T-helper 2 cell treated with Interferon-gamma antibody and Interleukin-4, amounts not matched to agents 5 μg/mL and 100 μg/mL, for 36 hours (primary cell): ENCODE measurements around the gene CHST11.

Experiments
- DNase-seq: peaks from one replicate; pipeline ENCODE4 v3.0.0; 2021; ENCODE audit warnings: low spot score
- H3K27ac Mint-ChIP-seq: one replicate; pipeline ENCODE4 v1.8.0; 2021; ENCODE audit warnings: mild to moderate bottlenecking, mixed read lengths
- H3K27me3 Mint-ChIP-seq: one replicate; pipeline ENCODE4 v1.8.0; 2021; ENCODE audit warnings: low read depth, mixed read lengths
- H3K36me3 Mint-ChIP-seq: one replicate; pipeline ENCODE4 v1.8.0; 2021; ENCODE audit warnings: low read depth, mixed read lengths
- H3K4me1 Mint-ChIP-seq: one replicate; pipeline ENCODE4 v1.8.0; 2021; ENCODE audit warnings: low read depth, mixed read lengths
- H3K4me3 Mint-ChIP-seq: one replicate; pipeline ENCODE4 v1.8.0; 2022; ENCODE audit warnings: mild to moderate bottlenecking, moderate library complexity, mixed read lengths
- H3K9me3 Mint-ChIP-seq: one replicate; pipeline ENCODE4 v1.8.0; 2021; ENCODE audit warnings: mixed read lengths

CHST11 gene

DNA sequence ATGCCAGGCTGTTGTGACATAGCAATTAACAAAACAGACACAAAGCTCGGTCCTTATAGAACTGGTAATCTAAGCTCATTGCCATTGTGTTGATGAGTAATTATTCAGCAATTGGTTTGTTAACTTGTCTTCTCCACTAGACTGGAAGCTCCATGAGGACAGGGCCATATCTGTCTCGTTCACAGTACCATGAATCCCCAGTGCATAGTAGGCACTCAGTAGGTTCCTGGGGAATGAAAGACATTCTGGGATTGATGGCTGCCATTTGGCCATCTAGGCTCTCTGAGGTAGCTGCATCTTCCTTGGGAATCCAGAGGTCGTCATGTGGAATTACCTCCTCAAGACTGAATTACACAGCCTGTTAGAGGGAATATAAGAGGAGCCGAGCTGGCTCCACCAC, 177.3 kb downstream of the CHST11 start:
- no peaks in the 10 kb centered on the region for H3K9me3 Mint-ChIP-seq
- peak overlapping the region; percentile 9 for H3K27ac Mint-ChIP-seq
- H3K4me3 Mint-ChIP-seq: no peak overlapping the region
- H3K4me1 Mint-ChIP-seq: peaks cover 25% of the 10 kb centered on the region
- DNase-seq: no peak
- no peaks in the 10 kb centered on the region for H3K27me3 Mint-ChIP-seq
- H3K36me3 Mint-ChIP-seq: peaks cover 31% of the 10 kb centered on the region

DNA sequence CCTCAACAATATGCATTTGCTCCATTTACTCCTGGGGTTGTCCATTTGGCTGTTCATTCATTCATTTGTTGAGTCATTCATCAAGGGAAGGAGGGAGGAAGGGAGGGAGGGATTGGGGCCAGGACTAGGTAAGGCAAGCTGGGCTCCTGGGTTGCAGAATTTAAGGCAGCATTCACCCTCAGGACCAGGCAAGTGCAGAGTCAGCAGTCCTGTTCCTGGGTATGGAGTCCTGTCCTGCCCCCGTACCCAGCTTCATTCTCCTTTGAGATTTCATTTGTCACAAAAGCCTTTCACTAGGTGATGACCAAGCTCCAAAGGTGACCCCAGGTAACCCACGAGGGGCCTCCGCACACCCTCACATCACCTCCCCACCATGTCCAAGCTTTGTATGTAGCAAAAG, 178.1 kb downstream of the CHST11 start:
- H3K9me3 Mint-ChIP-seq: peaks cover 7% of the 10 kb centered on the region
- H3K4me3 Mint-ChIP-seq: no peak overlapping the region
- peaks cover 39% of the 10 kb centered on the region for H3K36me3 Mint-ChIP-seq
- no peak for DNase-seq
- H3K4me1 Mint-ChIP-seq: peaks cover 31% of the 10 kb centered on the region
- no peaks in the 10 kb centered on the region for H3K27me3 Mint-ChIP-seq
- H3K27ac Mint-ChIP-seq: no peak overlapping the region

DNA sequence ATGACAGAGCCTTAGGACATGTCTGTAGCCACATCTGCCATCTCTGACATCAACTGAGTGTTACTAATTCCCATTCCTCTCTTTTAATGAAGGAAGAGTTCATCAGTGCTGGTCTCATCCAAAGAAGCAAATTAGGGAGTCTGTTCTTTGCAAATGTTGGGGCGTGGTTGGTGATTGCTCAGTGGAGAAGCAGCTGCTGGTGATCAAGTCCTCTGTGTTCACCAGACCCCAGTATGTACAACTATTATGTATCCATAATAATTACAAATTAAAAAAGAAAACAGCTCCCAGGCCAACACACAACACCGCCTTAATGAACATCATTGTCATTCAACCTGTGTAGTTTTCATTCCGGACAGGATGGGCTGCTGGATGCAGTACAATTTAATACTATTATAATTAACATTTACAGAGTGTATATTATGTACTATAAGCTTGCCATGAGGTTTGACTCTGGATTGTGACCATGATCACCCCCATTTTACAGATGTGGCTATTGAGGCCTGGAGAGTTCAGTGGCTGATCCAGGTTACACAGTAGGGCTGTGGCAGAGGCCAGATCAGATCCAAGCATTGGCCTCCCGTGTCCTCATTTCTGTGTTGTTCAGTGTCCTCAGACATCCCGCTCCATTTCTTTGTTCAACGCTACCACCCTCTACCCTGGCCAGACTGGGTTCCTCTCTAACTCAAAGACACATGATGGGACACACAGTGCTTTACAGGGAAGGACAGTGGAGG, 179.0 kb downstream of the CHST11 start:
- H3K27me3 Mint-ChIP-seq: no peaks in the 10 kb centered on the region
- no peak overlapping the region for H3K4me3 Mint-ChIP-seq
- no peak overlapping the region for H3K27ac Mint-ChIP-seq
- H3K36me3 Mint-ChIP-seq: peaks cover 42% of the 10 kb centered on the region
- DNase-seq: no peak
- H3K4me1 Mint-ChIP-seq: peaks cover 31% of the 10 kb centered on the region
- peaks cover 14% of the 10 kb centered on the region for H3K9me3 Mint-ChIP-seq

DNA sequence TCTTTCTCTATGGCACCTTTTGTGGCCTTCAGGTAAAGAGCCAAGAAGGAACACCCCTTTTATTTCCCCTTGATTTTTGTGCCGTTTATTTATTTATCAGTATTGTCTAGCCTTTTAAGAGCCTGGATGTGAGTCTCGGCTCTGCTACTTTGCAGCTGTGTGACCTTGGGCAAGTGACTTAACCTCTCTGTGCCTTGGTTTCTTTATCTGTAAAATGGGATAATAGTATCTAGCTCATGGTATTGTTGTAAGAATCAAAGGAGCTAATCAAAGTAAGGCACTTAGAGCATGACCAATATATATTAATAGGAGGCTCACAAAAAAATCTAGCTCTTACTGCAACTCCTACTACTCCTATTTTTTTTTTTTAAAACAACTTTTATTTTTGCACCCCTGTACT, 179.7 kb downstream of the CHST11 start:
- Mint-ChIP-seq H3K4me3 (no peak overlapping the region), H3K36me3 (peaks cover 43% of the 10 kb centered on the region), H3K27ac (no peak overlapping the region), H3K9me3 (peaks cover 14% of the 10 kb centered on the region), H3K27me3 (no peaks in the 10 kb centered on the region), H3K4me1 (peaks cover 31% of the 10 kb centered on the region)
- DNase-seq: no peak

- H3K4me1 Mint-ChIP-seq: peaks cover 28% of the 10 kb centered on the region
- no peak overlapping the region for H3K27ac Mint-ChIP-seq
- peaks cover 14% of the 10 kb centered on the region for H3K9me3 Mint-ChIP-seq
Observed at GRCh38 chr12:104637604-104638003, 180.9 kb downstream of the CHST11 start.

GRCh38 chr12:104638218-104638850, 181.6 kb downstream of the CHST11 start:
- Mint-ChIP-seq H3K27me3 (no peaks in the 10 kb centered on the region), H3K9me3 (peaks cover 14% of the 10 kb centered on the region), H3K4me3 (no peak overlapping the region), H3K27ac (no peak overlapping the region), H3K36me3 (peaks cover 44% of the 10 kb centered on the region), H3K4me1 (peaks cover 27% of the 10 kb centered on the region)
- no peak for DNase-seq

More at GRCh38 chr12:104637604-104638003, 180.9 kb downstream of the CHST11 start:
- no peaks in the 10 kb centered on the region for H3K27me3 Mint-ChIP-seq
- H3K4me3 Mint-ChIP-seq: no peak overlapping the region
- peaks cover 45% of the 10 kb centered on the region for H3K36me3 Mint-ChIP-seq
- no peak for DNase-seq

DNA sequence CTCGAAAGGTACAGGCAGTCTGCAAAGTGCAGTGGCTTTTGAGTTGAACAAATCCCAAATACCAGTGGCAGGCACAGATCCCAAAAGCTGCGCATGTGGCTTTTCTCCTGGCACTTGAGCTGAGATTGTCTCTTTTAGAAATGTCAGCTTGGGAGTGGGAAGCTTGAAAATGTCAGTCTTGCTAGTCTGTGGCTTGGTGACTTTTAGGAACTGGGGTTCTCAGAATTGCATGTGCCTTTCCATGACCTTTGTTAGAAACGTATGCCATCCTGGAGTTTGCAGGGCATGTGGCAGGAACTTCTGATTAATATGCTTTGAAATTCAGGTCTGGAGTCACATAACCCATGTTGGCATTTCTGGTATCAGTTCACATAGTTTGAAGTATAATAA, 182.1 kb downstream of the CHST11 start:
- Mint-ChIP-seq H3K27ac (no peak overlapping the region), H3K27me3 (no peaks in the 10 kb centered on the region), H3K9me3 (peaks cover 14% of the 10 kb centered on the region), H3K4me1 (peaks cover 32% of the 10 kb centered on the region), H3K36me3 (peaks cover 43% of the 10 kb centered on the region), H3K4me3 (no peak overlapping the region)
- no peak for DNase-seq

- Mint-ChIP-seq H3K27ac (no peak overlapping the region), H3K27me3 (no peaks in the 10 kb centered on the region), H3K4me1 (peaks cover 40% of the 10 kb centered on the region), H3K4me3 (no peak overlapping the region), H3K9me3 (peaks cover 14% of the 10 kb centered on the region), H3K36me3 (peaks cover 40% of the 10 kb centered on the region)
- DNase-seq: no peak
Observed at GRCh38 chr12:104640956-104641355, 184.2 kb downstream of the CHST11 start.

- Mint-ChIP-seq H3K36me3 (peaks cover 43% of the 10 kb centered on the region), H3K27me3 (no peaks in the 10 kb centered on the region), H3K27ac (no peak overlapping the region), H3K4me3 (no peak overlapping the region), H3K4me1 (peaks cover 40% of the 10 kb centered on the region), H3K9me3 (peaks cover 14% of the 10 kb centered on the region)
- no peak for DNase-seq
Observed at GRCh38 chr12:104641862-104642261, 185.1 kb downstream of the CHST11 start.

DNA sequence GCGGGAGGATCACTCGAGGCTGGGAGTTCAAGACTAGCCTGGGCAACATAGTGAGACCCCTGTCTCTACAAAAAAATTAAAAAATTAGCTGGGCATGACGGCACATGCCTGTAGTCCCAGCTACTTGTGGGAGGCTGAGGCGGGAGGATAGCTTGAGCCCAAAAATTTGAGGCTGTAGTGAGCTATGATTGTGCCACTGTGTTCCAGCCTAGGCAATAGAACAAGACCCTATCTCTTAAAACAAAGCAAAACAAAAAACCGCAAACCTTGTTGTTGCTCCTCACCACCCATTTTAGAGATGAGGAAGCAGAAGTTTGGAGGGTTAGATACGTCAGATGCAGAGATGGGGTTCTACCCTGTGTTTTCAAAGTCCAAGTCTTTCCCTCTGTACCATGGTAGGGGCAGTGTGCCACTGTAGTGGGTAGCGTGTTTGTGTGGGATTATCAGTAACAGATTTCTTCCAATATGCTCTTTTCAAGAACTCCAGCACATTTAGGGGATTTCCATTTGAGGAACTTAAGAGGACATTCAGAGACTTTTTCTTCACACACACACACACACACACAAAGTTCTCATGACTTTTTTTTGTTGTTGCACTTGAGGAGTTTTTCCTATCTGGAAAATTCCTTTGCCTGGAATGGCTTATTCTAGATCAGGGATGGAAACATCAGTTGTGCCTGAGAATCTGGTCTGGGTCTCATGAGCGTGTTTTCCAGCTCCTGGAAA, 186.5 kb downstream of the CHST11 start:
- peaks cover 39% of the 10 kb centered on the region for H3K4me1 Mint-ChIP-seq
- peaks cover 14% of the 10 kb centered on the region for H3K9me3 Mint-ChIP-seq
- H3K36me3 Mint-ChIP-seq: peaks cover 48% of the 10 kb centered on the region
- H3K4me3 Mint-ChIP-seq: peak overlapping the region; percentile 28
- peak overlapping the region; percentile 52 for H3K27ac Mint-ChIP-seq
- DNase-seq: no peak
- no peaks in the 10 kb centered on the region for H3K27me3 Mint-ChIP-seq

GRCh38 chr12:104643819-104644669, 187.3 kb downstream of the CHST11 start:
- H3K27me3 Mint-ChIP-seq: no peaks in the 10 kb centered on the region
- H3K4me1 Mint-ChIP-seq: peaks cover 37% of the 10 kb centered on the region
- peak overlapping the region; percentile 52 for H3K27ac Mint-ChIP-seq
- H3K4me3 Mint-ChIP-seq: peak overlapping the region; percentile 28
- DNase-seq: no peak
- peaks cover 46% of the 10 kb centered on the region for H3K36me3 Mint-ChIP-seq
- peaks cover 14% of the 10 kb centered on the region for H3K9me3 Mint-ChIP-seq

DNA sequence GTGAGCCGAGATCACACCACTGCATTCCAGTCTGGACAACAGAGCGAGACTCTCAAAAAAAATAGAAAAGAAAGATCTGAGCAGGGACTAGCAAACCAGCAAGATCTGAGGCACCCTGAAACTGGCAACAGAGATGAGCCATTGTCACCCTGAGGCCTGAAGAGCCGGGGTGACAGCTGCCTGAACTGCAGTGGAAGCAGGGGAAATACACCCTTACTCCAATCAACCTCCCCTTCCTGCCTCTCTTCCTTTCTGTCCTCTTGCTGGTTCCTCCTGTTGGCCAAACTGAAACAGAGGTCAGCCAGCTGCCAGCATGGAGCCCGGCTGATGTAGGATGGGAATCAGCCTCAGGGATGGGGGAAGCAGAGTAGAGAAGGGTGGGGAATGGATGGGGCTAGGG, 192.0 kb downstream of the CHST11 start:
- no peaks in the 10 kb centered on the region for H3K9me3 Mint-ChIP-seq
- no peak overlapping the region for H3K27ac Mint-ChIP-seq
- DNase-seq: no peak
- peaks cover 37% of the 10 kb centered on the region for H3K4me1 Mint-ChIP-seq
- H3K36me3 Mint-ChIP-seq: peaks cover 30% of the 10 kb centered on the region
- no peaks in the 10 kb centered on the region for H3K27me3 Mint-ChIP-seq
- H3K4me3 Mint-ChIP-seq: no peak overlapping the region

DNA sequence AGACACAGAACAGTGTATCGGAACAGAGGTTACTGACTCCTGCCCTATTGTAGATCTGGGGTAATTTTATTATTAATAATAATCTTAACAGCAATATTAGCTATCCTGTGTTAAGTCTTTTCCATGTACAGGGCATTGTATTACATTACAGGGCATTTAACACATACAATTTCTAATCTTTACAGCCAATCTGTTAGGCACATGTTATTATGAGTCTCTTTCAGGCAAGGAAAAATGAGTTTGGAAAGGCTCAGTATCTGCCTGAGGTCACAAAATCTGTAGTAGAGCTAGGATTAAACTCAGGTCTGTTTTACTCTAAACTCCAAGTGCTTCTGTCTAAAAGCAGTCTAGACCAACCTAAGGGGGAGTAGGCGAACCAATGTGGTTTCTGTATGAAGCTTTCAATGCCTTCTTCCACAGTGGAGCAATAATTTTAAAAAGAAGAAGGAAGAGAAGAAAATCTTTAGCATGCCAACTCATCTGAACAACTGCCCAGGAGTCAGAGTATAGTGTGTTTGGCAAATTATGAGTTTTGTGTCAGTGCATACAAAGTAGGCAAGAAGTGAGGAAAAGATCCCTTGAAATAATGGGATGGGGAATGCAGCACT, 192.6 kb downstream of the CHST11 start:
- Mint-ChIP-seq H3K9me3 (no peaks in the 10 kb centered on the region), H3K4me3 (no peak overlapping the region), H3K27ac (no peak overlapping the region), H3K27me3 (no peaks in the 10 kb centered on the region), H3K4me1 (peaks cover 33% of the 10 kb centered on the region), H3K36me3 (peaks cover 30% of the 10 kb centered on the region)
- no peak for DNase-seq
